Neural cell (in vitro differentiated cells): ENCODE results near the gene PDLIM5. TPM values are rescaled to one million over a fixed set of nuclear protein-coding genes. Genes with fewer than 3 reads are reported as not detected.

Experiments
- H2AFZ ChIP-seq: fragments of 200-600, 300-800 bp; sonication (generic), shearing (Covaris generic); 2 replicates; pipeline ENCODE4 v1.6.0; 2014; ENCODE audit warnings: low read depth, mild to moderate bottlenecking, antibody characterized with exemption, low read length, moderate library complexity
- H3F3A ChIP-seq: fragments of 200-600 bp; shearing (Covaris generic); 2 replicates; pipeline ENCODE4 v1.6.1; 2016; ENCODE audit warnings: mild to moderate bottlenecking, moderate library complexity, mixed read lengths, antibody characterized with exemption, low read length; ENCODE audit not compliant: insufficient read depth, poor library complexity, severe bottlenecking
- H3K27ac ChIP-seq: fragments of 200-600, 300-800 bp; sonication (generic), shearing (Covaris generic); 2 replicates; pipeline ENCODE4 v1.5.1; 2014; ENCODE audit warnings: mild to moderate bottlenecking, low read length, moderate library complexity
- H3K27me3 ChIP-seq: fragments of 300-800, 200-600 bp; sonication (generic), shearing (Covaris generic); 2 replicates; pipeline ENCODE4 v1.6.0; 2014; ENCODE audit warnings: mild to moderate bottlenecking, low read depth, low read length, moderate library complexity; ENCODE audit not compliant: insufficient read depth
- H3K36me3 ChIP-seq: fragments of 300-800, 200-600 bp; sonication (generic), shearing (Covaris generic); 2 replicates; pipeline ENCODE4 v1.5.1; 2014; ENCODE audit warnings: mild to moderate bottlenecking, antibody characterized with exemption, low read length, moderate library complexity; ENCODE audit not compliant: insufficient read depth
- H3K4me2 ChIP-seq: fragments of 300-800, 200-600 bp; sonication (generic), shearing (Covaris generic); 2 replicates; pipeline ENCODE4 v1.6.0; 2014; ENCODE audit warnings: mild to moderate bottlenecking, low read length
- H3K4me3 ChIP-seq: fragments of 300-800, 200-600 bp; sonication (generic), shearing (Covaris generic); 2 replicates; pipeline ENCODE4 v1.5.1; 2014; ENCODE audit warnings: mild to moderate bottlenecking, low read length, moderate library complexity
- H3K79me2 ChIP-seq: fragments of 200-600 bp; shearing (Covaris generic); replicated peaks from 2 replicates; pipeline ENCODE4 v1.6.0; 2014; ENCODE audit warnings: mild to moderate bottlenecking, low read length, moderate library complexity; ENCODE audit not compliant: insufficient read depth
- H3K9ac ChIP-seq: fragments of 300-800, 200-600 bp; sonication (generic), shearing (Covaris generic); 2 replicates; pipeline ENCODE4 v1.6.1; 2016; ENCODE audit warnings: mild to moderate bottlenecking, low read length, mixed read lengths
- H3K9me2 ChIP-seq: fragments of 200-600 bp; shearing (Covaris generic); 2 replicates; pipeline ENCODE4 v1.6.1; 2016; ENCODE audit warnings: mild to moderate bottlenecking, low read length, mixed read lengths; ENCODE audit not compliant: insufficient read depth
- H3K9me3 ChIP-seq: fragments of 200-600, 300-800 bp; sonication (generic), shearing (Covaris generic); 2 replicates; pipeline ENCODE4 v1.6.1; 2016; ENCODE audit warnings: mild to moderate bottlenecking, mixed run types, low read length, moderate library complexity, mixed read lengths
- H4K20me1 ChIP-seq: fragments of 200-600 bp; shearing (Covaris generic); 2 replicates; pipeline ENCODE4 v1.6.1; 2016; ENCODE audit warnings: mild to moderate bottlenecking, mixed run types; ENCODE audit not compliant: insufficient read depth
- EP300 ChIP-seq: fragments of 450-650 bp; conservative IDR thresholded peaks from 2 replicates; pipeline ENCODE4 v1.6.1; 2014; ENCODE audit warnings: antibody characterized with exemption, mild to moderate bottlenecking, moderate library complexity; ENCODE audit not compliant: poor library complexity, severe bottlenecking
- EZH2 ChIP-seq: fragments of 200-600, 300-800 bp; shearing (Covaris generic), sonication (generic); IDR thresholded peaks from 2 replicates; pipeline ENCODE4 v1.6.1; 2014; ENCODE audit warnings: antibody characterized with exemption, low read length, borderline replicate concordance, mild to moderate bottlenecking; ENCODE audit not compliant: insufficient read depth, poor library complexity, severe bottlenecking
- MXI1 ChIP-seq: fragments of 450-650 bp; conservative IDR thresholded peaks from 2 replicates; pipeline ENCODE4 v1.6.1; 2014; ENCODE audit warnings: antibody characterized with exemption, mild to moderate bottlenecking; ENCODE audit not compliant: poor library complexity, severe bottlenecking
- POLR2AphosphoS5 ChIP-seq: IDR thresholded peaks from 2 replicates; pipeline ENCODE4 v1.6.1; 2012
- RAD21 ChIP-seq: fragments of 450-650 bp; conservative IDR thresholded peaks from 2 replicates; pipeline ENCODE4 v1.6.1; 2014; ENCODE audit warnings: antibody characterized with exemption, mild to moderate bottlenecking, moderate library complexity
- SMC3 ChIP-seq: fragments of 450-650 bp; conservative IDR thresholded peaks from 2 replicates; pipeline ENCODE4 v1.6.1; 2014; ENCODE audit warnings: antibody characterized with exemption, mild to moderate bottlenecking, moderate library complexity; ENCODE audit not compliant: poor library complexity
- TAF1 ChIP-seq: IDR thresholded peaks from 2 replicates; pipeline ENCODE4 v1.6.1; 2012; ENCODE audit warnings: low read depth
- polyA plus RNA-seq: library from polyadenylated mRNA; depleted of rRNA; stranded (reverse); fragments of >200 nt; gene quantifications from 2 replicates; pipeline ENCODE4 v1.2.3, GENCODE V29; 2014
- TF ChIP-seq, protein P1 (sequence below): fragments of 450-650 bp; IDR thresholded peaks from 2 replicates; pipeline ENCODE4 v1.5.1; 2014; ENCODE audit warnings: antibody characterized with exemption, mild to moderate bottlenecking, moderate library complexity; ENCODE audit not compliant: poor library complexity, severe bottlenecking
- TF ChIP-seq, protein P2 (sequence below): IDR thresholded peaks from 2 replicates; pipeline ENCODE4 v1.6.1; 2012; ENCODE audit warnings: borderline replicate concordance

The PDLIM5 gene
- polyA plus RNA-seq, 1 donor from 2014 or later = 1.6 TPM

DNA sequence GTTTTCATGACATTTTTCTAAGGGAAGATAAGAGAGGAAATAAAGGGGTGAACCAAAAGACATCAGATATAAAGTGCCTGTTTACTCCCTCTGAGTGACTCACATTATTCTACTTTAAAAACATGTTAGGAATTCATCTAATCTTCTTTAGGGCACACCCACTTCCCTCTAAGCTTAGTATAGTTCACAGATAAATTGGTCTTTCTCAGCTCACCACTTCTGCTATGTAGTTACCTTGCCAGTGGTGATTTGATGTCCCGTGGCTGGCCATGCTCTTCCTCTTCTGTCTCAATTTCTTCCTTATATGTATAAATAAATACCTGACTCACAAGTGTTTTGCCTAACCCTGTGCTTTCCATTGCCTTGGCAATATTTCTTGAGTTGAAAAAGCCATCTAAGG, 96.8 kb downstream of the PDLIM5 start:
- H3F3A ChIP-seq = no peaks in the 10 kb centered on the region
- H3K36me3 ChIP-seq = no peaks in the 10 kb centered on the region
- H3K4me2 ChIP-seq = no peak overlapping the region
- H3K4me3 ChIP-seq = no peak overlapping the region
- TF ChIP-seq, protein P1, sequence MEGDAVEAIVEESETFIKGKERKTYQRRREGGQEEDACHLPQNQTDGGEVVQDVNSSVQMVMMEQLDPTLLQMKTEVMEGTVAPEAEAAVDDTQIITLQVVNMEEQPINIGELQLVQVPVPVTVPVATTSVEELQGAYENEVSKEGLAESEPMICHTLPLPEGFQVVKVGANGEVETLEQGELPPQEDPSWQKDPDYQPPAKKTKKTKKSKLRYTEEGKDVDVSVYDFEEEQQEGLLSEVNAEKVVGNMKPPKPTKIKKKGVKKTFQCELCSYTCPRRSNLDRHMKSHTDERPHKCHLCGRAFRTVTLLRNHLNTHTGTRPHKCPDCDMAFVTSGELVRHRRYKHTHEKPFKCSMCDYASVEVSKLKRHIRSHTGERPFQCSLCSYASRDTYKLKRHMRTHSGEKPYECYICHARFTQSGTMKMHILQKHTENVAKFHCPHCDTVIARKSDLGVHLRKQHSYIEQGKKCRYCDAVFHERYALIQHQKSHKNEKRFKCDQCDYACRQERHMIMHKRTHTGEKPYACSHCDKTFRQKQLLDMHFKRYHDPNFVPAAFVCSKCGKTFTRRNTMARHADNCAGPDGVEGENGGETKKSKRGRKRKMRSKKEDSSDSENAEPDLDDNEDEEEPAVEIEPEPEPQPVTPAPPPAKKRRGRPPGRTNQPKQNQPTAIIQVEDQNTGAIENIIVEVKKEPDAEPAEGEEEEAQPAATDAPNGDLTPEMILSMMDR = no peak
- no peak for TF ChIP-seq SMC3
- TF ChIP-seq EZH2 = no peak
- no peak for TF ChIP-seq EP300
- no peak for TF ChIP-seq TAF1
- TF ChIP-seq RAD21 = no peak
- TF ChIP-seq POLR2AphosphoS5 = no peak
- TF ChIP-seq, protein P2, sequence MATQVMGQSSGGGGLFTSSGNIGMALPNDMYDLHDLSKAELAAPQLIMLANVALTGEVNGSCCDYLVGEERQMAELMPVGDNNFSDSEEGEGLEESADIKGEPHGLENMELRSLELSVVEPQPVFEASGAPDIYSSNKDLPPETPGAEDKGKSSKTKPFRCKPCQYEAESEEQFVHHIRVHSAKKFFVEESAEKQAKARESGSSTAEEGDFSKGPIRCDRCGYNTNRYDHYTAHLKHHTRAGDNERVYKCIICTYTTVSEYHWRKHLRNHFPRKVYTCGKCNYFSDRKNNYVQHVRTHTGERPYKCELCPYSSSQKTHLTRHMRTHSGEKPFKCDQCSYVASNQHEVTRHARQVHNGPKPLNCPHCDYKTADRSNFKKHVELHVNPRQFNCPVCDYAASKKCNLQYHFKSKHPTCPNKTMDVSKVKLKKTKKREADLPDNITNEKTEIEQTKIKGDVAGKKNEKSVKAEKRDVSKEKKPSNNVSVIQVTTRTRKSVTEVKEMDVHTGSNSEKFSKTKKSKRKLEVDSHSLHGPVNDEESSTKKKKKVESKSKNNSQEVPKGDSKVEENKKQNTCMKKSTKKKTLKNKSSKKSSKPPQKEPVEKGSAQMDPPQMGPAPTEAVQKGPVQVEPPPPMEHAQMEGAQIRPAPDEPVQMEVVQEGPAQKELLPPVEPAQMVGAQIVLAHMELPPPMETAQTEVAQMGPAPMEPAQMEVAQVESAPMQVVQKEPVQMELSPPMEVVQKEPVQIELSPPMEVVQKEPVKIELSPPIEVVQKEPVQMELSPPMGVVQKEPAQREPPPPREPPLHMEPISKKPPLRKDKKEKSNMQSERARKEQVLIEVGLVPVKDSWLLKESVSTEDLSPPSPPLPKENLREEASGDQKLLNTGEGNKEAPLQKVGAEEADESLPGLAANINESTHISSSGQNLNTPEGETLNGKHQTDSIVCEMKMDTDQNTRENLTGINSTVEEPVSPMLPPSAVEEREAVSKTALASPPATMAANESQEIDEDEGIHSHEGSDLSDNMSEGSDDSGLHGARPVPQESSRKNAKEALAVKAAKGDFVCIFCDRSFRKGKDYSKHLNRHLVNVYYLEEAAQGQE = no peak
- no peak for TF ChIP-seq MXI1
- H2AFZ ChIP-seq = no peak overlapping the region
- no peaks in the 10 kb centered on the region for H3K79me2 ChIP-seq
- H3K27me3 ChIP-seq = no peaks in the 10 kb centered on the region
- H3K9me2 ChIP-seq = no peaks in the 10 kb centered on the region
- H3K27ac ChIP-seq = no peak overlapping the region
- H3K9me3 ChIP-seq = no peaks in the 10 kb centered on the region
- H3K9ac ChIP-seq = no peak overlapping the region
- no peaks in the 10 kb centered on the region for H4K20me1 ChIP-seq

DNA sequence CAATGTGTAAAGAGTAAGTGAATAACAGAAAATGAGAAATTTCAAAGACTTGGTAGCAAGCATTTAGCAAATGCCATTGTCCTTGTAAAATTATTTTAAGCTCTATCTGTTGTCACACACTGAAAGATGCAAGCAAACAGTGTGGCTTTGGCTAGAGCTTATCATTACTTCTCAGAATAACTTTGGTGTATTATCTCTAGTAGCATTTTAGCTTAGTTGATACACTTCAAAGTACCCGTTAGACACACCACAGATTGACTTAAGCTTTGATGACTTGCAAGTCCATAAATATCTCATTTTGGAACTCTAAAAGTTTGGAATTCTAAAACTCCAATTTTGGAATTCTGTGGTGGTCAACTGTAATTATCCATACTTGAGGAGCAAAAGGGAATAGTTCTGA, 98.6 kb downstream of the PDLIM5 start:
- TF ChIP-seq MXI1 (no peak), POLR2AphosphoS5 (no peak), EP300 (no peak), SMC3 (no peak), RAD21 (no peak), EZH2 (no peak), TAF1 (no peak)
- TF ChIP-seq, protein P1 = no peak
- TF ChIP-seq, protein P2 = no peak
- Histone ChIP-seq H3K9me3 (no peaks in the 10 kb centered on the region), H3K9me2 (no peaks in the 10 kb centered on the region), H4K20me1 (no peaks in the 10 kb centered on the region), H3K4me3 (no peak overlapping the region), H3K9ac (no peak overlapping the region), H3K36me3 (no peaks in the 10 kb centered on the region), H3F3A (no peaks in the 10 kb centered on the region), H2AFZ (no peak overlapping the region), H3K27me3 (no peaks in the 10 kb centered on the region), H3K79me2 (no peaks in the 10 kb centered on the region), H3K27ac (no peak overlapping the region), H3K4me2 (no peak overlapping the region)
